Measurements from ENCODE around the gene SAPCD2.

DNA sequence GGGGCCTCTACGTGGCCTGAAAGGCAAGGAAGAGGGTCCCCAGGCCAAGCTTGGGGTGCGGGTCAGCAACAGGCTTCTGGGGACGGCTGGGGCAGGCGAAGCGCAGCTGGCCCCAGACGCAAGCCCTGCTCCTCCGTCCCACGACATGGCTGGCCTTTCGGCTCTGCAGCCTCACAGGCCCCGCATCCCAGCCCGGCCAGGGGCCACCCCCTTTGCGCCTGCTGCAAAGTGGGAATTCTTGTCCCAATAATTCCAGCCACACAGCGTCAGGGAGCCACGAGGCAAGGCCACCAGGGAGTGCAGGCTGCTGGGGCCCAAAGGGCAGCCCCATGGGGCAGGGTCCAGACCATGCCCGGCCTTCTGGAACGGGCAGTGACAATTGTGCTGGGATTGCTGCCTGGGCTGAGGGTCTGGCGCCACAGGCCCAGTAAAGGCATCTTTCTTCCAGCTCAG lies 15.4 kb downstream of the SAPCD2 start:
- TF ChIP-seq, protein P1, sequence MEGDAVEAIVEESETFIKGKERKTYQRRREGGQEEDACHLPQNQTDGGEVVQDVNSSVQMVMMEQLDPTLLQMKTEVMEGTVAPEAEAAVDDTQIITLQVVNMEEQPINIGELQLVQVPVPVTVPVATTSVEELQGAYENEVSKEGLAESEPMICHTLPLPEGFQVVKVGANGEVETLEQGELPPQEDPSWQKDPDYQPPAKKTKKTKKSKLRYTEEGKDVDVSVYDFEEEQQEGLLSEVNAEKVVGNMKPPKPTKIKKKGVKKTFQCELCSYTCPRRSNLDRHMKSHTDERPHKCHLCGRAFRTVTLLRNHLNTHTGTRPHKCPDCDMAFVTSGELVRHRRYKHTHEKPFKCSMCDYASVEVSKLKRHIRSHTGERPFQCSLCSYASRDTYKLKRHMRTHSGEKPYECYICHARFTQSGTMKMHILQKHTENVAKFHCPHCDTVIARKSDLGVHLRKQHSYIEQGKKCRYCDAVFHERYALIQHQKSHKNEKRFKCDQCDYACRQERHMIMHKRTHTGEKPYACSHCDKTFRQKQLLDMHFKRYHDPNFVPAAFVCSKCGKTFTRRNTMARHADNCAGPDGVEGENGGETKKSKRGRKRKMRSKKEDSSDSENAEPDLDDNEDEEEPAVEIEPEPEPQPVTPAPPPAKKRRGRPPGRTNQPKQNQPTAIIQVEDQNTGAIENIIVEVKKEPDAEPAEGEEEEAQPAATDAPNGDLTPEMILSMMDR (IDR thresholded peaks at IDR 0.05) = no peak
- TF ChIP-seq POLR2A (IDR thresholded peaks at IDR 0.05) (no peak), POLR2AphosphoS5 (IDR thresholded peaks at IDR 0.05) (no peak)

Measured in prostate gland (tissue), 2 donors.